ENCODE measurements around the gene TMEM181. TPM values are rescaled to one million over a fixed set of nuclear protein-coding genes. Genes with fewer than 3 reads are reported as not detected.

TMEM181 gene
- total and polyA plus RNA-seq, 2 experiments from 2014 or later: 11.9 to 25.2 TPM

DNA sequence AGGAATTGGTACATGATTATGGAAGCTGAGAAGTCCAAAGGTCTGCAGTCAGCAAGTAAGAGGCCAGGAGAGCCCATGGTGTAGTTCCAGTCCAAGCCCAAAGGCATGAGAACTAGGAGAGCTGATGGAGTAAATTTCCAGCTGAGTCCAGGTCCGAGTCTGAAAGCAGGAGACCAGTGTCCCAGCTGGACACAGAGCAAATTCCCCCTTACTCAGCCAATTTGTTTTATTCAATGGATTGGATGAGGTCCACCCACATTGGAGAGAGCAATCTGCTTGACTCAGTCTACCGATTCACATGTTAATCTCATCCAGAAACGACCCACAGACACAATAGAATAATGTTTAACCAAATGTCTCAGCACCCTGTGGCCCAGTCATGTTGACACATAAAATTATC, 14.9 kb downstream of the TMEM181 start (continued):
- no peak for TF ChIP-seq CTCF (conservative IDR thresholded peaks at IDR 0.05; ENCODE audit: low read depth in 2 of 2)
- TF ChIP-seq STAT1 (IDR thresholded peaks at IDR 0.05; ENCODE audit: unreplicated experiment): no peak
- TF ChIP-seq, protein P1, sequence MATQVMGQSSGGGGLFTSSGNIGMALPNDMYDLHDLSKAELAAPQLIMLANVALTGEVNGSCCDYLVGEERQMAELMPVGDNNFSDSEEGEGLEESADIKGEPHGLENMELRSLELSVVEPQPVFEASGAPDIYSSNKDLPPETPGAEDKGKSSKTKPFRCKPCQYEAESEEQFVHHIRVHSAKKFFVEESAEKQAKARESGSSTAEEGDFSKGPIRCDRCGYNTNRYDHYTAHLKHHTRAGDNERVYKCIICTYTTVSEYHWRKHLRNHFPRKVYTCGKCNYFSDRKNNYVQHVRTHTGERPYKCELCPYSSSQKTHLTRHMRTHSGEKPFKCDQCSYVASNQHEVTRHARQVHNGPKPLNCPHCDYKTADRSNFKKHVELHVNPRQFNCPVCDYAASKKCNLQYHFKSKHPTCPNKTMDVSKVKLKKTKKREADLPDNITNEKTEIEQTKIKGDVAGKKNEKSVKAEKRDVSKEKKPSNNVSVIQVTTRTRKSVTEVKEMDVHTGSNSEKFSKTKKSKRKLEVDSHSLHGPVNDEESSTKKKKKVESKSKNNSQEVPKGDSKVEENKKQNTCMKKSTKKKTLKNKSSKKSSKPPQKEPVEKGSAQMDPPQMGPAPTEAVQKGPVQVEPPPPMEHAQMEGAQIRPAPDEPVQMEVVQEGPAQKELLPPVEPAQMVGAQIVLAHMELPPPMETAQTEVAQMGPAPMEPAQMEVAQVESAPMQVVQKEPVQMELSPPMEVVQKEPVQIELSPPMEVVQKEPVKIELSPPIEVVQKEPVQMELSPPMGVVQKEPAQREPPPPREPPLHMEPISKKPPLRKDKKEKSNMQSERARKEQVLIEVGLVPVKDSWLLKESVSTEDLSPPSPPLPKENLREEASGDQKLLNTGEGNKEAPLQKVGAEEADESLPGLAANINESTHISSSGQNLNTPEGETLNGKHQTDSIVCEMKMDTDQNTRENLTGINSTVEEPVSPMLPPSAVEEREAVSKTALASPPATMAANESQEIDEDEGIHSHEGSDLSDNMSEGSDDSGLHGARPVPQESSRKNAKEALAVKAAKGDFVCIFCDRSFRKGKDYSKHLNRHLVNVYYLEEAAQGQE (IDR thresholded peaks at IDR 0.05; ENCODE audit: unreplicated experiment): no peak
- no peak for TF ChIP-seq JUNB (IDR thresholded peaks at IDR 0.05; ENCODE audit: unreplicated experiment)
- no peak for TF ChIP-seq POLR2AphosphoS5 (IDR thresholded peaks at IDR 0.05; ENCODE audit: low read depth)
- no peak for TF ChIP-seq NANOG (IDR thresholded peaks at IDR 0.05; ENCODE audit: borderline replicate concordance)
- no peak for TF ChIP-seq EZH2 (IDR thresholded peaks at IDR 0.05; ENCODE audit: low read depth, unreplicated experiment)

DNA sequence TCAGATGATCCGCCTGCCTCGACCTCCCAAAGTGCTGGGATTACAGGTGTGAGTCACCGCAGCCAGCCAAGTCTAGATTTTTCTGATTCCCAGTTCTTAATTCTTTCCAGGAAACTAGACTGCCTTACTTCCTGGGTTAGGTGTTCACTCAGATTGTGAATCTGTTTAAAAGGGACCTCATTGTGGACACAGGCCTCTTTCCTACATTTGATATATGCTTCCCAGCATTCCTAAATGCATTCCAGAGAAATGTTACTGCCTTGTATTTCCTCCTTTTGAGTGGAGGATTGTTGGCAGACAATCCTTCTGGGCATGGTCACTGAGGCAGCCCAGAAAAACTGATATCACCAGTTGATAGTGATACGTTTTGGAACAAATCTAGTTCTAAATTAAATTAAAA, 15.7 kb downstream of the TMEM181 start:
- no peak overlapping the region for H3K27ac Mint-ChIP-seq
- Histone ChIP-seq H3K36me3 (ENCODE audit: insufficient read depth) (no peaks in the 10 kb centered on the region), H3F3A (replicated peaks; ENCODE audit: low read depth) (no peaks in the 10 kb centered on the region), H3K79me2 (replicated peaks; ENCODE audit: insufficient read depth) (peaks cover 79% of the 10 kb centered on the region), H3K4me1 (ENCODE audit: insufficient read depth) (peaks cover 10% of the 10 kb centered on the region; the same call in 1 of the 2 replicates), H3K9me2 (ENCODE audit: insufficient read depth) (no peaks in the 10 kb centered on the region), H4K20me1 (replicated peaks; ENCODE audit: insufficient read depth) (peaks cover 10% of the 10 kb centered on the region; the same call in 1 of the 2 replicates), H3K27me3 (ENCODE audit: insufficient read depth) (no peaks in the 10 kb centered on the region), H3K27ac (ENCODE audit: low read depth) (no peak overlapping the region), H3K4me3 (no peak overlapping the region), H3K4me2 (no peak overlapping the region), H2AFZ (no peak overlapping the region)
- H3K9me3 Mint-ChIP-seq: no peaks in the 10 kb centered on the region; the same call in 1 of the 3 replicates
- H3K4me1 Mint-ChIP-seq: peaks cover 20% of the 10 kb centered on the region
- H3K36me3 Mint-ChIP-seq (ENCODE audit: low read depth): peaks cover 21% of the 10 kb centered on the region
- peaks cover 5% of the 10 kb centered on the region for H3K27me3 Mint-ChIP-seq (ENCODE audit: insufficient read depth, low read depth, poor library complexity)
- no peak overlapping the region for H3K4me3 Mint-ChIP-seq
- ATAC-seq (no peak), DNase-seq (ENCODE audit: low spot score) (no peak)
- TF ChIP-seq JUNB (IDR thresholded peaks at IDR 0.05; ENCODE audit: unreplicated experiment) (no peak), NANOG (IDR thresholded peaks at IDR 0.05; ENCODE audit: borderline replicate concordance) (no peak), STAT1 (IDR thresholded peaks at IDR 0.05; ENCODE audit: unreplicated experiment) (no peak), ZNF114 (CRISPR knock-in tag; IDR thresholded peaks at IDR 0.05) (no peak), EZH2phosphoT487 (IDR thresholded peaks at IDR 0.05; ENCODE audit: unreplicated experiment) (no peak), EZH2 (IDR thresholded peaks at IDR 0.05; ENCODE audit: low read depth, unreplicated experiment) (no peak), CREB1 (CRISPR knock-in tag; IDR thresholded peaks at IDR 0.05; ENCODE audit: low read depth) (no peak), POLR2AphosphoS5 (IDR thresholded peaks at IDR 0.05; ENCODE audit: low read depth) (no peak)
- TF ChIP-seq, protein P2, sequence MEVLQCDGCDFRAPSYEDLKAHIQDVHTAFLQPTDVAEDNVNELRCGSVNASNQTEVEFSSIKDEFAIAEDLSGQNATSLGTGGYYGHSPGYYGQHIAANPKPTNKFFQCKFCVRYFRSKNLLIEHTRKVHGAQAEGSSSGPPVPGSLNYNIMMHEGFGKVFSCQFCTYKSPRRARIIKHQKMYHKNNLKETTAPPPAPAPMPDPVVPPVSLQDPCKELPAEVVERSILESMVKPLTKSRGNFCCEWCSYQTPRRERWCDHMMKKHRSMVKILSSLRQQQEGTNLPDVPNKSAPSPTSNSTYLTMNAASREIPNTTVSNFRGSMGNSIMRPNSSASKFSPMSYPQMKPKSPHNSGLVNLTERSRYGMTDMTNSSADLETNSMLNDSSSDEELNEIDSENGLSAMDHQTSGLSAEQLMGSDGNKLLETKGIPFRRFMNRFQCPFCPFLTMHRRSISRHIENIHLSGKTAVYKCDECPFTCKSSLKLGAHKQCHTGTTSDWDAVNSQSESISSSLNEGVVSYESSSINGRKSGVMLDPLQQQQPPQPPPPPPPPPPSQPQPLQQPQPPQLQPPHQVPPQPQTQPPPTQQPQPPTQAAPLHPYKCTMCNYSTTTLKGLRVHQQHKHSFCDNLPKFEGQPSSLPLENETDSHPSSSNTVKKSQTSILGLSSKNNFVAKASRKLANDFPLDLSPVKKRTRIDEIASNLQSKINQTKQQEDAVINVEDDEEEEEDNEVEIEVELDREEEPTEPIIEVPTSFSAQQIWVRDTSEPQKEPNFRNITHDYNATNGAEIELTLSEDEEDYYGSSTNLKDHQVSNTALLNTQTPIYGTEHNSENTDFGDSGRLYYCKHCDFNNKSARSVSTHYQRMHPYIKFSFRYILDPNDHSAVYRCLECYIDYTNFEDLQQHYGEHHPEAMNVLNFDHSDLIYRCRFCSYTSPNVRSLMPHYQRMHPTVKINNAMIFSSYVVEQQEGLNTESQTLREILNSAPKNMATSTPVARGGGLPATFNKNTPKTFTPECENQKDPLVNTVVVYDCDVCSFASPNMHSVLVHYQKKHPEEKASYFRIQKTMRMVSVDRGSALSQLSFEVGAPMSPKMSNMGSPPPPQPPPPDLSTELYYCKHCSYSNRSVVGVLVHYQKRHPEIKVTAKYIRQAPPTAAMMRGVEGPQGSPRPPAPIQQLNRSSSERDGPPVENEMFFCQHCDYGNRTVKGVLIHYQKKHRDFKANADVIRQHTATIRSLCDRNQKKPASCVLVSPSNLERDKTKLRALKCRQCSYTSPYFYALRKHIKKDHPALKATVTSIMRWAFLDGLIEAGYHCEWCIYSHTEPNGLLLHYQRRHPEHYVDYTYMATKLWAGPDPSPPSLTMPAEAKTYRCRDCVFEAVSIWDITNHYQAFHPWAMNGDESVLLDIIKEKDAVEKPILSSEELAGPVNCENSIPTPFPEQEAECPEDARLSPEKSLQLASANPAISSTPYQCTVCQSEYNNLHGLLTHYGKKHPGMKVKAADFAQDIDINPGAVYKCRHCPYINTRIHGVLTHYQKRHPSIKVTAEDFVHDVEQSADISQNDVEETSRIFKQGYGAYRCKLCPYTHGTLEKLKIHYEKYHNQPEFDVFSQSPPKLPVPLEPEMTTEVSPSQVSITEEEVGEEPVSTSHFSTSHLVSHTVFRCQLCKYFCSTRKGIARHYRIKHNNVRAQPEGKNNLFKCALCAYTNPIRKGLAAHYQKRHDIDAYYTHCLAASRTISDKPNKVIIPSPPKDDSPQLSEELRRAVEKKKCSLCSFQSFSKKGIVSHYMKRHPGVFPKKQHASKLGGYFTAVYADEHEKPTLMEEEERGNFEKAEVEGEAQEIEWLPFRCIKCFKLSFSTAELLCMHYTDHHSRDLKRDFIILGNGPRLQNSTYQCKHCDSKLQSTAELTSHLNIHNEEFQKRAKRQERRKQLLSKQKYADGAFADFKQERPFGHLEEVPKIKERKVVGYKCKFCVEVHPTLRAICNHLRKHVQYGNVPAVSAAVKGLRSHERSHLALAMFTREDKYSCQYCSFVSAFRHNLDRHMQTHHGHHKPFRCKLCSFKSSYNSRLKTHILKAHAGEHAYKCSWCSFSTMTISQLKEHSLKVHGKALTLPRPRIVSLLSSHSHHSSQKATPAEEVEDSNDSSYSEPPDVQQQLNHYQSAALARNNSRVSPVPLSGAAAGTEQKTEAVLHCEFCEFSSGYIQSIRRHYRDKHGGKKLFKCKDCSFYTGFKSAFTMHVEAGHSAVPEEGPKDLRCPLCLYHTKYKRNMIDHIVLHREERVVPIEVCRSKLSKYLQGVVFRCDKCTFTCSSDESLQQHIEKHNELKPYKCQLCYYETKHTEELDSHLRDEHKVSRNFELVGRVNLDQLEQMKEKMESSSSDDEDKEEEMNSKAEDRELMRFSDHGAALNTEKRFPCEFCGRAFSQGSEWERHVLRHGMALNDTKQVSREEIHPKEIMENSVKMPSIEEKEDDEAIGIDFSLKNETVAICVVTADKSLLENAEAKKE (CRISPR knock-in tag; IDR thresholded peaks at IDR 0.05): no peak
- TF ChIP-seq, protein P3, sequence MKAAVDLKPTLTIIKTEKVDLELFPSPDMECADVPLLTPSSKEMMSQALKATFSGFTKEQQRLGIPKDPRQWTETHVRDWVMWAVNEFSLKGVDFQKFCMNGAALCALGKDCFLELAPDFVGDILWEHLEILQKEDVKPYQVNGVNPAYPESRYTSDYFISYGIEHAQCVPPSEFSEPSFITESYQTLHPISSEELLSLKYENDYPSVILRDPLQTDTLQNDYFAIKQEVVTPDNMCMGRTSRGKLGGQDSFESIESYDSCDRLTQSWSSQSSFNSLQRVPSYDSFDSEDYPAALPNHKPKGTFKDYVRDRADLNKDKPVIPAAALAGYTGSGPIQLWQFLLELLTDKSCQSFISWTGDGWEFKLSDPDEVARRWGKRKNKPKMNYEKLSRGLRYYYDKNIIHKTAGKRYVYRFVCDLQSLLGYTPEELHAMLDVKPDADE (IDR thresholded peaks at IDR 0.05): no peak

Measured in GM23338 (cell line).